T1000 (cell line): ENCODE data around the gene POLR1A.

Source experiments
- DNase-seq: peaks from one replicate; lab custom pipeline; 2025; ENCODE audit warnings: mixed read lengths; lab: John Stamatoyannopoulos, UW

POLR1A gene

GRCh38 chr2:86064006-86064405 lies 41.7 kb downstream of the POLR1A start:
- no peak for DNase-seq

GRCh38 chr2:86062043-86062442 lies 43.6 kb downstream of the POLR1A start:
- DNase-seq, result no peak

GRCh38 chr2:86056590-86057331 lies 48.9 kb downstream of the POLR1A start:
- DNase-seq, result no peak

GRCh38 chr2:86055314-86055713 lies 50.4 kb downstream of the POLR1A start:
- DNase-seq, result no peak

GRCh38 chr2:86054535-86055082 lies 51.1 kb downstream of the POLR1A start:
- DNase-seq, result no peak

GRCh38 chr2:86053166-86053565 lies 52.5 kb downstream of the POLR1A start:
- no peak for DNase-seq

GRCh38 chr2:86052676-86053075 lies 53.0 kb downstream of the POLR1A start:
- DNase-seq, result no peak

- DNase-seq, result no peak
Measured at GRCh38 chr2:86052265-86052664, 53.4 kb downstream of the POLR1A start.

- no peak for DNase-seq
Measured at GRCh38 chr2:86050301-86050700, 55.4 kb downstream of the POLR1A start.

- DNase-seq, result no peak
Measured at GRCh38 chr2:86049529-86049928, 56.2 kb downstream of the POLR1A start.

- no peak for DNase-seq
Measured at GRCh38 chr2:86048888-86049287, 56.8 kb downstream of the POLR1A start.

GRCh38 chr2:86048383-86048701 lies 57.3 kb downstream of the POLR1A start:
- no peak for DNase-seq

- DNase-seq, result no peak
Measured at GRCh38 chr2:86047575-86048382, 57.9 kb downstream of the POLR1A start.

GRCh38 chr2:86045541-86045940 lies 60.1 kb downstream of the POLR1A start:
- DNase-seq, result no peak

GRCh38 chr2:86044614-86045013 lies 61.1 kb downstream of the POLR1A start:
- no peak for DNase-seq

GRCh38 chr2:86044045-86044444 lies 61.6 kb downstream of the POLR1A start:
- no peak for DNase-seq

- DNase-seq, result no peak
Measured at GRCh38 chr2:86042256-86043168, 63.2 kb downstream of the POLR1A start.

- DNase-seq, result no peak
Measured at GRCh38 chr2:86039963-86040655, 65.6 kb downstream of the POLR1A start.

GRCh38 chr2:86039178-86039962 lies 66.3 kb downstream of the POLR1A start:
- DNase-seq, result no peak

GRCh38 chr2:86038291-86039081 lies 67.2 kb downstream of the POLR1A start:
- no peak for DNase-seq
